IPS-18c (cell line): ENCODE measurements around the gene RAB28.
"Not testable (repeated sequence)": the region's sequence is repeated elsewhere in the genome, so short reads cannot be mapped to it uniquely, and the experiment has no call there.

Experiments used
- H3K4me3 ChIP-seq: 2 replicates; pipeline ENCODE4 v1.7.0; 2013; ENCODE audit warnings: low read depth, mild to moderate bottlenecking, low read length, moderate library complexity; ENCODE audit not compliant: insufficient read depth
- H3K9me3 ChIP-seq: one replicate; pipeline ENCODE4 v1.6.1; 2013; ENCODE audit warnings: mild to moderate bottlenecking, low read length, moderate library complexity; ENCODE audit not compliant: control insufficient read depth, insufficient read depth

RAB28 gene

DNA sequence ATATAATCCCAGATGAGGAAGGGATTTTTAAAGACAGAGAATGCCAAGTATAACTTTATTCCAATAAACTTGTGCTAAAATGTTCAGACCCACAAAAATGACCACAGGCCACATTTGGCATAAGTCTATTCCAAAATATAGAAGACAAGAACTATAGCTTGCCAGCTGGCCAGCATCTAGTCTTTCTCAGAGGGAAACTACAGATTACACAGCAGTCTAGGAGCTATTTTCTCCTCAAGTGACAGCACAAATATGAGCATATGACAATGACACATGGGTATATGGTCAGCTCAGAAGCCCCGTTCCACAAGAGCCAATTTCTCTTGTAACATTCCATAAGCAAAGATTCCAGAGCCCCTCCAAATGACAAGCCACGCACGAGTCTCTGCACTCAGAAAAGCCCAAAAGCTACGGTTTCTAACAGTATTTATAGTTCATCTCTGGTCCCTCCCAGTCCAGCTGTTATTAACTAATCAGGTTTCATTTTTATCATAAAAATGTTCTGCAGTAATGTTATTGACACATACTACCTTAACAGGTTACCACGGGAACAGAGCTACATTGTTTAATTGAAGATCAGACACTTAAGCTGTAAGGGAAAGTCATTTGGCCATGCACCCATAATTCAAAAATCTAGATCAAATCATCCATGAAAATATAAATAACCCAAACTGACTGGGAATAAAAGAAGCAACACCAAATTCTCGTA lies 70.3 kb downstream of the RAB28 start:
- Histone ChIP-seq H3K4me3 (no peak overlapping the region), H3K9me3 (peaks cover 2% of the 10 kb centered on the region)

DNA sequence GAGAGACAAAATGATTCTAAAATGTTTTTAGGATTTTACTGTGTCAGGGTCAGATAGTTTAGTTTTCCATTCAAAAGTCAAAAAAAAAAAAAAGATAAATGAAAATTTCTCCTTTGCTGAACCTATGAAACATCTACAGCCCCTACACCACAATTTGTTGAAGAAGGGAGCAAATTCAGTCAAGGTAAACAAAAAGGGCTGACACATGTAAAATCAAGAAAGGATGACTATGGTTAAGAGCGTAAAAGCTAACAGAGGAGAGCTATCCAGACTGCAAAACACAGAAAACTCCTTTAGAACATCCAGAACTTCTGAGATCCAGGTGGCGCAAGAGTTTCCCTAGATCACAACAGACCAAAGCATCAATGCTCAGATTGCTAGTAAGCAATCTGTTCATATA lies 72.2 kb downstream of the RAB28 start:
- H3K4me3 ChIP-seq = no peak overlapping the region
- H3K9me3 ChIP-seq = peaks cover 2% of the 10 kb centered on the region

DNA sequence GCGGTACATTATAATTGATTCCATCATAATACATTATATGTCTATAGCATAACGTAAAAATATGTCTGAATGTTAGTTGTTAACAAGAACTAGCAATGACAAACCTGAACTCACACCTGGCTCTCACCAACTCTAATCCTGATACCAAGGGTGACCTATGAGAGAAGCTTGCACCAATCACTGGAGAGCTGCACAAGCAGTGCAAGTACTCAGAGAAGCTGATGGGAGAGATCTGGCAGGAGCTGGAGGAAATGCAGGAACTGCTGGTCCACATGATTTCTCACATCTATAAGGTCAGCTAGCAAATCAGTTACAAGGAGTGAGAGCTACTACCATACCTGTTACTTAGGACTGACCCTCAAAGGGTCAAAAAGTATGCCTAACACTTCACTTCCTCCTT lies 74.8 kb downstream of the RAB28 start:
- Histone ChIP-seq H3K4me3 (no peak overlapping the region), H3K9me3 (no peaks in the 10 kb centered on the region)

DNA sequence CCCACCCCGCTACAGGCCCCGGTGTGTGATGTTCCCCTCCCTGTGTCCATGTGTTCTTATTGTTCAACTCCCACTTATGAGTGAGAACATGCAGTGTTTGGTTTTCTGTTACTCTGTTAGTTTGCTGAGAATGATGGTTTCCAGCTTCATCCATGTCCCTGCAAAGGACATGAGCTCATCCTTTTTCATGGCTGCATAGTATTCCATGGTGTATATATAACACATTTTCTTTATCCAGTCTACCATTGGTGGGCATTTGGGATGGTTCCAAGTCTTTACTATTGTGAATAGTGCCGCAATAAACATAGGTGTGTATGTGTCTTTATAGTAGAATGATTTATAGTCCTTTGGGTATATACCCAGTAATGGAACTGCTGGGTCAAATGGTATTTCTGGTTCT lies 78.0 kb downstream of the RAB28 start:
- H3K4me3 ChIP-seq, H3K9me3 ChIP-seq: not testable (repeated sequence)

DNA sequence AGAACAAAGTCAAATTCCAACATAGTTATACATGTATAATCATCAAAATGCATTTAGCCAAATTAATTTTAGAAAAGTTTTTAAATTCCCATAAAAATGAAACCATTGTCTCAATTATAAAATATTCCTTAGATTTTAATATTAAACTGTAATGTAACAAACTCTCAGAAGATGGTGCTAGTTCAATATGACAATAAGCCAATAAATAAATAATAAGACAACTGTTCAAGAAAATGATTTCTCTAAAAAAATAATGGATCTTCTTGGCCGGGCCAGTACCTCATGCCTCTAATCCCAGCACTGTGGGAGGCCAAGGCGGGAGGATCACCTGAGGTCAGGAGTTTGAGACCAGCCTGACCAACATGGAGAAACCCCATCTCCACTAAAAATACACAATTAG lies 80.3 kb downstream of the RAB28 start:
- no peaks in the 10 kb centered on the region for H3K9me3 ChIP-seq

DNA sequence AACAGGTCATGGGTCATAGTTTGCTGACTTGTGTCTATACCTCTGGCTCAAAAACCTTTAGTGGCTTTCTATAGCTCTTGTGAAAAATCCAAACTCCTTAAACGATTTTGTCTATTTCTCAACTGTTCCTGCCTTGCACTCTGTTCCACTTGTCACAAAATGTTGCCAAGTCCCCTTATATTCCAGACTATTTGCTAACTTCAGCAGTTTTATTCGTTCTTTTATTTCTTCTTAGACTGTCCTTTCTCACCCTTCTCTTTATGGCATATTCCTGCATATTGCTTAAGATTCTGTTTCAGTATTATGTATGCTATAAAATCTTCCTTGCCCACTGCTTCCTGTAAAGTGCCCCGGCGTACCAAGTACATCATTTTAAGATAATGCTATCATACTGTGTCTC lies 80.8 kb downstream of the RAB28 start:
- Histone ChIP-seq H3K9me3 (no peaks in the 10 kb centered on the region), H3K4me3 (no peak overlapping the region)

More for the DNA sequence above, 80.3 kb downstream of the RAB28 start:
- no peak overlapping the region for H3K4me3 ChIP-seq

DNA sequence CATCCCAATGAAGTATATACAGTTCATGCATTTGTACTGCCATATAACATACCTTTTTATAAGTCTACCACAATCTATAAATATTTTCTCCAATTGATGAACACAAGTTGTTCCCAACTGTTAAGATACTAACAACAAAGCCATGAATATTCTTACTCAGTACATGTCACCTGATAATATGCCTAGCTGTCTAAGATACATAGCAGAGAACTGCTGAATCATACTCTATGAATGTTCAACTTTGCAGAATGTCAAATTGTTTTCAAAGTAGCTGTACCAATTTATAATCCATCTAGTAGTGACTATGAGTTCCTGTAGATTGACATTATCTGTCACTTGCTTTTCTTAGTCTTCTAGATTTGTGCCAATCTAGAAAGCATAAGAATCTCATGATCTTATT lies 84.9 kb downstream of the RAB28 start:
- H3K9me3 ChIP-seq = no peaks in the 10 kb centered on the region
- H3K4me3 ChIP-seq = no peak overlapping the region

DNA sequence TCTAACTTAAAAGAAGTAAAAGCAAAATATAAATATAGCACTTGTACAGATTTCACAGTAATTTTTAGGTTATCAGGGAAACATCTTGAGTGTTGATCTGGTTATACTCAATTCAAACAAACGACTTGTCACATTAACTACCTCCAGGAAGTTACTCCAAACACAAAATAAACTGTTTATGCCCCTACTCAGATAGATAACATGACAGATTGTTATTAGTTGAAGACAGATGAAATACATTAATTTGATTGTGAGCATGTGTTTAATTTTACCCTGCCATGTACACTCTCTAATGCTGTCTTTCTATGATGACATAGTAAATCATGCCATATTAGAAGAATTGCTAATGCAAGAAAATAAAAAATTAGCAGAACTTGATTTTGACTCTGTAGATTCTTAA lies 88.0 kb downstream of the RAB28 start:
- H3K4me3 ChIP-seq = no peak overlapping the region
- no peaks in the 10 kb centered on the region for H3K9me3 ChIP-seq

DNA sequence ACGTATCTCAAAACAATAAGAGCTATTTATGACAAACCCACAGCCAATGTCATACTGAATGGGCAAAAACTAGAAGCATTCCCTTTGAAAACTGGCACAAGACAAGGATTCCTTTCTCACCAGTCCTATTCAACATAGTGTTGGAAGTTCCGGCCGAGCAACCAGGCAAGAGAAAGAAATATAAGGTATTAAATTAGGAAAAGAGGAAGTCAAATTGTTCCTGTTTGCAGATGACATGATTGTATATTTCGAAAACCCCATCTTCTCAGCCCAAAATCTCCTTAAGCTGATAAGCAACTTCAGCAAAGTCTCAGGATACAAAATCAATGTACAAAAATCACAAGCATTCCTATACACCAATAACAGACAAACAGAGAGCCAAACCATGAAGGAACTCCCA lies 94.2 kb downstream of the RAB28 start:
- H3K4me3 ChIP-seq, H3K9me3 ChIP-seq: not testable (repeated sequence)

DNA sequence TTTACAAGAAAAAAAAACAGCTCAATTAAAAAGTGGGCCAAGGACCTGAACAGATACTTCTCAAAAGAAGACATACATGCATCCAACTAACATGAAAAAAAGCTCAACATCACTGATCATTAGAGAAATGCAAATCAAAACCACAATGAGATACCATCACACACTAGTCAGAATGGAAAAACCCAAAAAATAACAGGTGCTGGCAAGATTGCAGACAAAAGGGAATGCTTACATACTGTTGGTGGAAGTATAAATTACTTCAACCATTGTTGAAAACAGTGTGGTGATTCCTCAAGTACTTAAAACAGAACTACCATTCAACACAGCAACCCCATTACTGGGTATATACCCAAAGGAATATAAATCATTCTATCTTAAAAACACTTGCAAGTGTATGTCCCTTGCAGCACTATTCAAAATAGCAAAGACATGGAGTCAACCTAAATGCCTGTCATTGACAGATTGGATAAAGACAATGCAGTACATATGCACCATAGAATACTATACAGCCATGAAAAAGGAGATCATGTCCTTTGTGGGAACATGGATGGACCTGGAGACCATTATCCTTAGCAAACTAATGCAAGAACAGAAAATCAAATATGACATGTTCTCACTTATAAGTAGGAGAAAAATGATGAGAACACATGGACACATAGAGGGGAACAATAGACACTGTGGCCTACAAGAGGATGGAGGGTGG lies 97.6 kb downstream of the RAB28 start:
- Histone ChIP-seq H3K4me3 (no peak overlapping the region), H3K9me3 (no peaks in the 10 kb centered on the region)

DNA sequence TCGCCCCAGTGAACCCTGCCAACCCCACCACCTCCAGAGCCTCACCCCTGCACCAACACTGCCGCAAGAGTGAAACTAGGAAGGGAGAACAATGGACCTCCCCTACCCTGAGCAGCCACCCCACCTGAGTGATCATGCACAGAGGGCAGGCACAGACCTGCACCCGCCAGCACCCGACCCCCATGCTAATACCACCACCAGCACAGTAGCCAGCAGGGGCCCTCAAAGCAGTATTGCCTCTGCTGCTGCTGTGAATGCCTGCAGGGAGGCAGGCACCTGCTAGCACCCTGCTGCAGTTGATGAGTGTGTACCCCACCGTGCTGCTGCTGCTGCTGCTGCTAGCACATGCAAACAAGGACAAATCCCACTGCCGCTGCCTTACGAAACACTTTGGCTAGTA lies 100.1 kb downstream of the RAB28 start:
- no peaks in the 10 kb centered on the region for H3K9me3 ChIP-seq
- H3K4me3 ChIP-seq = no peak overlapping the region

DNA sequence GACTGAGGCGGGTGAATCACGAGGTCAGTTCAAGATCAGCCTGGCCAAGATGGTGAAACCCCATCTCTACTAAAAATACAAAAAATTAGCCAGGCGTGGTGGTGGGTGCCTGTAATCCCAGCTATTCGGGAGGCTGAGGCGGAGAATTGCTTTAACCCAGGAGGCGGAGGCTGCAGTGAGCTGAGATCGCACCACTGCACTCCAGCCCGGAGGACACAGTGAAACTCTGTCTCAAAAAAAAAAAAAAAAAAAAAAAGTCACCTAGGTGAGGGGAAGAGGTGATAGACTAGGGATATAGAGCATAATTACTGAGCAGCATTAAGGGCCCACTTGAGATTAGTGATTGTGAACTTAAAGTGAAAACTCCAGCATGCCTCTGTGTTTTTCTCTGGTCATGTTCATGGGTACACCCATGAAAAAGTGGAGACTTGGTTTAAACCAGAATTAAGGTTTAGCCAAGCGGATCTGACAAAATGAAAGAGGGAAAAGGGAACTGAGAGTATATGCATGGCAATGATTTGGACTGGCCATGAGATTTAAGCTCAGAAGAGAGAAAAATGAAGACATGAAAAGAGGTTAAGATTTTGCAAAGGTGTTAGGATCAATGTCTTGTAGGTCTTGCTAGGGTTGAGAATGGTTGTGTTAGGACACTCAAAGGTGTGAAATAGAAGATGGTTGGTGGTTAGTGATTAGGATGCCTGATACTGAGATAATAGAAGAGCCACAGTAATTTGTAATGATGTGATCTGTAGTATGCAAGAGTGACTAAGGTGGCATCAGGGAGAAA lies 105.0 kb downstream of the RAB28 start:
- H3K9me3 ChIP-seq = no peaks in the 10 kb centered on the region

DNA sequence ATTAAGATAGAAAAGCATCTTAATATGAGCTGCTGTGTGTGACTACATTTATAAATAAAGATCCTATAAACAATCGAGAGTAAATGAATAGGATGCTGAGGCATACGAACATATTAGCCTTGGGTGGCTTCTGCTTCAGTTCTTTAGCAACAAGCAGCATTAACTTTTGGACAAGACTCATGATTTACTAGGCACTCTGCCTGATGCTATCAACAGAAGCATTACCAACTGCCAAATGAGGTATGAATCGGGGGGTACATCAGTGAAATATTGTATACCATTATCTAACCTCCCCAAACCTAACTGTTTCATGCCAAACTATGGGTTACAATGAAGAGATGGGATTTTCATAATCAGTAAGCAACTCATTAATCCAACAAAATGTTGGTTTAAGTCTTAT lies 113.1 kb downstream of the RAB28 start:
- no peak overlapping the region for H3K4me3 ChIP-seq
- no peaks in the 10 kb centered on the region for H3K9me3 ChIP-seq

More for the DNA sequence above, 105.0 kb downstream of the RAB28 start:
- H3K4me3 ChIP-seq = no peak overlapping the region

DNA sequence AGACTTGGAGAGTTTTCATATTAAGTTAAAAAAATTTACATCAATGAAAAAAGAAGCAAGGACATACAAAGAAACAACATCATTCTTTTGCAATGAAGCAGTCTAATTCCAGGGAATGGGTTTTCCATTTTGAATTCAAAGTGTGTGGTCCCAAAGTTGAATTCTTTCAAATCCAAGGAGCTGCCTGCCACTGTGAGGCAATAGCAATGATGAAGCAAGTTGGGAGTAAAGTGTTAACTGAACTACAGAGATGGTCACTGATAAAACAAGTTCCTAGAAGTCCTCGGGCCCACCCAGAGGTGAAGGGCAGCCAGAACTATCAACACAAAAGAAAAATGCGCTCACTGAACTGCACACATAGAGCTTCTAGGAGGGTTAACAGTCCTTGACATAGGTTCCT lies 115.9 kb downstream of the RAB28 start:
- H3K9me3 ChIP-seq = no peaks in the 10 kb centered on the region
- H3K4me3 ChIP-seq = no peak overlapping the region

DNA sequence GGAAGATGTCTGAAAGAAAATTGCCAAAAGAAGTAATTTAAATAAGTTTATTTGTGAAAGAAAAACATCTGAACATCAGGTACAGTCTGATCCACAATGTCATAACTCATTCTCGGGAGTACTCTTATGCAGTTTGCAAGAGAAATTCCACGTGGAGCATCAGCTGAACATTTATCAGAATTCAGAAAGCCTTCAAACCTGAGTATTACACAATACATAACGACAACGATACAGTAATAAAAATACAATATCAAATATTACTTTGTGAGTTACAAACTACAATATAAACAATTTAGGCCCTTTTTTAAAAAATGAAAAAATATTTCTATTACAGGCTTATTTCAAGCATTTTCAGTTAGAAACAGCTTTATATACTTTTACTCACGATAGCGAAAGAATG lies 116.4 kb downstream of the RAB28 start:
- no peak overlapping the region for H3K4me3 ChIP-seq
- no peaks in the 10 kb centered on the region for H3K9me3 ChIP-seq

DNA sequence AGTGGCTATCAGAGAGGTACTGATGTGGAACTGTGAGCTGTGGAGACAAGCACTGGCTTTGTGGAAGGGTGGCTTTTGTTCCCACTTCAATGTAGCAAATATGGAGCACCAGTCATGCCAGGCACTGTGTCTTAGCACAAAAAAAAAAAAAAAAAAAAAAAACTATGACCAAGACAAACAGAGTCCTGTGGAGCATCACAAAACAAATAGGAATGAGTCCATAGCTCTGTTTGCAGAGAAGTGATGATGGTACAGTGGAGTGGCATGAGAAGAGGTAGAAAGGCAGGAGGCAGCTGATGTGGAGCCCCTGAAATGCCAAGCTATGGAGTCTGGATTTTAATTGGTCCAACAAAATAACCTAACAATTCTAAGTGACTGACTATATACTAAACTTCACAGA lies 116.9 kb downstream of the RAB28 start:
- Histone ChIP-seq H3K9me3 (no peaks in the 10 kb centered on the region), H3K4me3 (no peak overlapping the region)

DNA sequence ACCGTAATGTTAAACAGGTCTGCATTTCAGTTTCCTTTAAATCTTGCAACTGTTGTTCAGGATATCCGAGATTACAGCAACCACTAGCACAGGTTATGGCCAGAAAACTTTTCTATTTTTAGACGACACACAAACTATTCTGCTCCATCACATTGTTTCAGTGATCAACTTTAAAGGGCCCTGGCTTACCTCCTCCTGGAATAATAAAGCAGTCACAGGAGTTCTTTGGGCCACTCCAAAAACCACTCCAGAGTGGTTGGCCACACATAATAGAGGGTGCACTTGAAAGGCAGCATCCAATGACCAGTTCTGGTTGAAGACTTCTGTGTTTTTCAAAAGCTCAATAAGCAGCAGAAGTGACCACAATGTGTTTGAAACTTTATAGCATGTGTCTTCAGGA lies 118.9 kb downstream of the RAB28 start:
- no peaks in the 10 kb centered on the region for H3K9me3 ChIP-seq
- H3K4me3 ChIP-seq = no peak overlapping the region

DNA sequence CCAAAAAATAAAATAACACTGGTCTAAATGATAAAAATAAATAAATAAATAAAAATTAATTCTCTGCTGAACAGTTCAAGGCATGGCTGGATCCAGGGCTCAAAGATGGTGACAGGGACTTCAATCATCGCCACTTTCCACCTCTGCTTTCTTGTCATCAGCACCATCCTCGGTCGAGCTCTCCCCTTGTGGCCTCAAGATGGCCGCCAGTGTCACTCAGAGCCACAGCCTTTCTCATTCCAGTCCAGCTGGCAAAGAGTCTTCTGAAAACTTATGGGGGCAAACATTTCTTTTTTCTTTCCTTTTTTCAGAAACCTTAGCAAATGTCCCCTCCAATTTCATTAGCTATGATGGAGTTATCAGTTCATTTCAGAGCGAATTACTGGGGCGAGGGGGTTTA lies 119.5 kb downstream of the RAB28 start:
- no peaks in the 10 kb centered on the region for H3K9me3 ChIP-seq
- no peak overlapping the region for H3K4me3 ChIP-seq
